GM12891 (cell line): Measurements from ENCODE around the gene PRKN.

ENCODE experiments used
- DNase-seq: peaks from one replicate; pipeline ENCODE4 v3.0.0; 2011; ENCODE audit warnings: low spot score; ENCODE audit not compliant: insufficient read length
- FAIRE-seq: peaks from 2 replicates; lab custom pipeline; 2011; peaks lifted over from hg19 to GRCh38; lab: Jason Lieb, UNC
- PAX5 ChIP-seq: IDR thresholded peaks from 2 replicates; pipeline ENCODE4 v1.6.1; 2011; ENCODE audit warnings: low read length, moderate library complexity, mild to moderate bottlenecking; ENCODE audit not compliant: insufficient read depth, severe bottlenecking
- POLR2A ChIP-seq: IDR thresholded peaks from 2 replicates; pipeline ENCODE4 v1.6.1; 2011; ENCODE audit warnings: low read depth, low read length, control low read depth
- POLR2AphosphoS5 ChIP-seq: IDR thresholded peaks from 2 replicates; pipeline ENCODE4 v1.6.1; 2011; ENCODE audit warnings: low read depth, low read length, control low read depth
- POU2F2 ChIP-seq: IDR thresholded peaks from 2 replicates; pipeline ENCODE4 v1.6.1; 2011; ENCODE audit warnings: low read depth, mild to moderate bottlenecking, control low read depth, low read length, moderate library complexity
- SPI1 ChIP-seq: IDR thresholded peaks from 2 replicates; pipeline ENCODE4 v1.6.1; 2011; ENCODE audit warnings: low read depth, low read length, control low read depth
- TAF1 ChIP-seq: IDR thresholded peaks from 2 replicates; pipeline ENCODE4 v1.6.1; 2011; ENCODE audit warnings: low read depth, low read length, control low read depth

PRKN gene

DNA sequence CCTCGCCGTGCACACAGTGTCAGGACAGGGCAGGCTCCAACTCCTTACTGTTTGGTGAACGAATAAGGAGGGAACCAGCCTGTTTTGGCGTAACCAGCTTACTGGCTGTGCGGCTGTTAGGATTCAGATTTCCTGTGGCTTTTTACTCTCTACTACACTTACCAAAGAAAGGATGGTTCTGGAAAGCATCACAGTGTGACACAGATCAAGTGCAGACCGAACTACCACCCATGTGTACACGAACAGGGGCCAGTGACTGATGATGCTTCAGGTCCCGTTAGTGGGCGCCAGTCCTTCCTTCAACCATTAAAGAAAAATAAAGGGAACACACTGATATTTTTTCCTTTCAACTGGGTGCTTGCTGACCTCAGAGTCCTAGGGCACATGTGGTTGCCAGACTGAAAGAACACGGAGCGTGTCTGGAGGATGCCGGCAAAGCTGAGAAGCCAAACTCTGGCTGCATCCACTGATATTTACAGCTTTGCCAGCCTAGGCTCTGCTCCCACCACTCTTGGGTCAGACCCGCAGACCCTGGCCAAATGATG is 1101.4 kb downstream of the PRKN start:
- DNase-seq (no peak), FAIRE-seq (no peak)
- TF ChIP-seq TAF1 (no peak), POU2F2 (no peak)

DNA sequence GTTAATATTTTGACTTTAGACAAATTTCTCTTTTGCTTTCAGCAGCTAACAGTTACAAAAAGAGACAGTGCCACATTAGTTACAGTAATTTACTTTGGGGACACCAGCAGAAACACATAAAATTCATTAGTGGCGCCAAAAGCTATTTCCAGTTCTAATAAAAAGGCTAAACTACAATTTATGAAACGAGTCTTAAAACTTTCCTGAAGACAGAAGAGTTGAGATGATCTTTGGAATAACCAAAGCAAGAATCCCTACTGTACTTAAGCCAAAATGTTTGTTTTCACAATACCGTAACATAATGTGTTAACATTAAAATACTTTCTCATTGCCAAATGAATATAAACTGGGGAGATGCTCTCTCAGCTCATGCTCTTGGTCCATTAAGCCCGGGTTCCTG is 1103.5 kb downstream of the PRKN start:
- no peak for TF ChIP-seq TAF1
- no peak for TF ChIP-seq SPI1
- no peak for TF ChIP-seq POU2F2
- TF ChIP-seq POLR2A = no peak
- no peak for TF ChIP-seq POLR2AphosphoS5
- no peak for TF ChIP-seq PAX5
- no peak for DNase-seq
- no peak for FAIRE-seq

DNA sequence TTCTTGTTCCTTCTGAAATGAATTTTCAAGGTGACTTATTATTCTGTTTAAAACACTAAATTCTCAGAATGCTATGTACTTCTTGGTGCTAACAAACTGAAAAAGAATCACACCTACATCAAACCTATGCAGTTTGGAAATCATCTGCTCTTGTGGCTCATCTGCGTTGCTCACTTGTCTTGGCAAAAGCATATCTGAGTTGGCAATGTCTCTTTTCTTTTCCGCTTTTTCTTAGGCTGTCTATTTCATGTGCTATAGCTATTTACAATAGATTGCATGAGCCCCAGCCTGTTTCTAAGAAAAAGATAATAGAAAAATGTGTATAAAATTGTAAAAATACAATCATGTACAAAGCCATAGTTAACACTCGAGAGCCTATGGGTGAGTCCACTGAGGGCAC is 1104.8 kb downstream of the PRKN start:
- DNase-seq (no peak), FAIRE-seq (no peak)
- TF ChIP-seq POU2F2 (no peak), TAF1 (no peak), POLR2AphosphoS5 (no peak), PAX5 (no peak), SPI1 (no peak), POLR2A (no peak)

DNA sequence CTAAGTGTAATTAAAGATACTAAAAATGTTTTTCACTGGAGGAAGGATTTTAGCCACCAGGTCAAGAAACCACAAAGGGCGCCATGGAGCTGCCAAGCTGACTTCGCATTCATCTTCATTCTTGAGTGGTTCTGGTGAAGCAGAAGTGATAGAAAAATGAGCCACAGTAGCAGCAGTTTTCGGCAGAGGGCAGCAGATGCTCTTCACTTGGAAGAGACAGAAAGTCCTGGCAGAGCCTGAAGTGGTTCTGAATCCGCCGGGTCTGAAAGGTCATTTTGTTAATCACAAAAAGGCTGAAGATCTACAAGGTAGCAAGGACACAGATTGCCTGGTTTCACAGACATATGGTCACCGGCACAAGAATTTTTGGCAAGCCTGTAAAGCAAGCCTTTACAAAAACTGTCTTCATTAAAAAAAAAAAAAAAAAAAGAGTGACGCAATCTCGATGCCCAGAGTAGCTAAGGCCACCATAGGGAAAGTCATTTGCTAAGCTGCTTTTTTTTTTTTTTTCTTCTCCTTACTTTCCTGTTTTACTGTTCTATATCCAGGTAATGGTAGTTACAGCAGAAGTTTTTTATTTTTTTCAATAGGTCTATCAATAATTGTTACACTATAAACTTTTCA is 1108.6 kb downstream of the PRKN start:
- TF ChIP-seq TAF1 (no peak), POLR2AphosphoS5 (no peak), POLR2A (no peak), PAX5 (no peak), POU2F2 (no peak), SPI1 (no peak)
- FAIRE-seq (no peak), DNase-seq (no peak)

DNA sequence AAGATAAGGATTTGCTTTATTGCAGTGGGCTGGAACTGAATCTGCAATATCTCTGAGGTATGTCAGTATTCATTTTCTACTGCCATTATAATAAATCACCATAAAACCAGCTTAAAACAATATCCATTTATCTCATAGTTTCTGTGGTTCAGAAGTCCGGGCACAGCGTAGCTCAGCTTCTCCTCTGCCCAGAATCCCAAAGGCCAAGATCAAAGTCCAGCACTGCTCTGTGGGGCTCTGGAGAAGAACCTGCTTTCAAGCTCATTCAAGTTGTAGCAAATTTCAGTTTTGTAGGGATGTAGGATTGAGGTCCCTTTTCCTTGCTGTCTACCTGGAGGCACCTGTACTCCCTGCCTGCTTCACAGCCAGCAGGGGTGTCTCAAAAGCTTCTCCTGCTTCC is 1113.9 kb downstream of the PRKN start:
- no peak for DNase-seq
- FAIRE-seq = no peak
- TF ChIP-seq POLR2A = no peak
- TF ChIP-seq TAF1 = no peak
- no peak for TF ChIP-seq SPI1
- TF ChIP-seq POU2F2 = no peak
- TF ChIP-seq PAX5 = no peak
- TF ChIP-seq POLR2AphosphoS5 = no peak

DNA sequence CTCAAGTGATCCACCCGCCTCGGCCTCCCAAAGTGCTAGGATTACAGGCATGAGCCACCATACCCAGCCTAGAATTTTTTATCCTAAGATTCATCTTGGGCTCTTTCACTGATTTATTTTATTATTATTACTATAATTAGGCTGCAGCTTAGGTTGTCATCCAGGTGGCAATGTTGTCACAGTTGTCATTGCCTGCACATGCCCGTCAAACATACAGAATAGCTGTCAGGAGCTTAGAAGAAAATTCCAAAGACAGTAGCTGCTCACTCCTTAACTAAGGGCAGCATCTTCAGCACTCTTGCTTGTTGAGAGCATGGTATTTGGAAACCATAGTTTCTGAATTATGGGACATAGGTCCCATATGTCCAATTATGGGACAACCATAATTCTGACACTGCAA is 1118.8 kb downstream of the PRKN start:
- DNase-seq (no peak), FAIRE-seq (no peak)
- TF ChIP-seq POLR2AphosphoS5 = no peak
- TF ChIP-seq SPI1 = no peak
- TF ChIP-seq POU2F2 = no peak
- TF ChIP-seq POLR2A = no peak
- no peak for TF ChIP-seq TAF1
- no peak for TF ChIP-seq PAX5

DNA sequence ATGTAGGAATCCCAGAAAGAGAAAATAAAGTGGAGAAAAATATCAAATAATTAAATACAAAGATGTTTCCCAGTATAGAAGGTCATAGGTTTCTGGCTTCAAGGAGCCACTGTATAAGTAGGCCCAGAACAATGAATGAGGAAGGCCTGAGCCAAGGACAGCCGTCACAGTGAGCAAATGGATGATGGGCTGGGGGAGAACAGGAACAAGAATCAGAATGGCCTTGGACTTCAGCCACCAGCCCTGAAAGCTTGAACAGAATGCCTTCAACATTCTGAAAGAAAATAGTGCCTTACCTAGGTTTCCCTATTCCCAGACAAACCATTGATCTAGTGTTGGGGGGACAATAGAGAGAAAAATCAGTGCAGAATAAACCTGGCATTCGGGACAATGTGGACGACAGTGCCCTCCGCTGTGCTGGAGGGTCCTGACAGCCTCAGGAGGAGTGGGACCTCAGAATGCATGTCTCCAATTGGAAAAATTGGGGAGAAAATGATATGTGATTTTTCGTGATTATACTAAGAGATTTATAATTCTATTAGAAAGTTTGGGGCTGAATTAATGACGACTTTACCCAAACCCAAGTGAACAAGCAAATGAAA is 1119.8 kb downstream of the PRKN start:
- TF ChIP-seq PAX5 = no peak
- TF ChIP-seq TAF1 = no peak
- TF ChIP-seq SPI1 = no peak
- no peak for TF ChIP-seq POU2F2
- TF ChIP-seq POLR2AphosphoS5 = no peak
- TF ChIP-seq POLR2A = no peak
- no peak for FAIRE-seq
- no peak for DNase-seq

DNA sequence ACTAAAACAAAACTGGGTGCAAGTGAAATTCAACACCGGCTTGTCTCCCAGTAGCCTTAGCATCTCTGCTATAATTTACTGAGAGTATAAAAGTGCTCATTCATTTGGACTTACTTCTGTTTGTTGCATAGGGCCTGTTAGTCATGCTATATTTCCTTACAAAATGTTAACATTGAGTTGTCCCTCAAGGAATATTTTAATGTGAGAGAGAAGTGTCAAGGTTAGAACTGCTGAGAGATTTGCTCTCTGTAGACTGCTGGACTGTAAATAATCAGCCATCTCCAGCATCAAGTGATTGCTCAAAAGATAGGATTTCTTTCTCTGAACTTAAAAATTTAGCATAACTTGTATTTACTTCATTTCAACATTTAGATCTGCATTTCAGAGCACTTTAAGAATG is 1125.2 kb downstream of the PRKN start:
- no peak for DNase-seq
- TF ChIP-seq SPI1 (no peak), PAX5 (no peak), POU2F2 (no peak), POLR2A (no peak), TAF1 (no peak), POLR2AphosphoS5 (no peak)
- no peak for FAIRE-seq

DNA sequence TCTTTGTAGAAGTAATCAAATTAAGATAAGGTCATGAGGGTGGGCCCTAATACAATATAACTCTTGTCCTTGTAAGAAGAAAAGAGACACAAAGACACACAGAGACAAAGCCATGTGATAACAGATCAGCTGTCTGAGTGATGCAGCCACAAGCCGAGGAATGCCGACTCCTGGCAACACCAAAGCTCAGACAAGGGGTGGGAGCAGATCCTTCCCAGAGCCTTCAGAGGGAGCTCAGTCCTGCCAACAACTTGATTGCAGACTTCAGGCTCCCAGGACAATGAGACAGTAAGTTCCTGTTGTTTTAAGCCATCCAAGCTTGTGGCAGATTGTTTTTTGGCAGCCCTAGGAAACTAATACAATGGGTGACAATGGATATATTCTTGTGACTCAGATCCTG is 1128.7 kb downstream of the PRKN start:
- DNase-seq = no peak
- no peak for FAIRE-seq
- no peak for TF ChIP-seq POLR2AphosphoS5
- no peak for TF ChIP-seq POLR2A
- no peak for TF ChIP-seq PAX5
- no peak for TF ChIP-seq TAF1
- no peak for TF ChIP-seq SPI1
- TF ChIP-seq POU2F2 = no peak
